ENCODE measurements around the gene CEACAM5.
"Not testable (repeated sequence)": the region's sequence is repeated elsewhere in the genome, so short reads cannot be mapped to it uniquely, and the experiment has no call there.

CEACAM5 gene

DNA sequence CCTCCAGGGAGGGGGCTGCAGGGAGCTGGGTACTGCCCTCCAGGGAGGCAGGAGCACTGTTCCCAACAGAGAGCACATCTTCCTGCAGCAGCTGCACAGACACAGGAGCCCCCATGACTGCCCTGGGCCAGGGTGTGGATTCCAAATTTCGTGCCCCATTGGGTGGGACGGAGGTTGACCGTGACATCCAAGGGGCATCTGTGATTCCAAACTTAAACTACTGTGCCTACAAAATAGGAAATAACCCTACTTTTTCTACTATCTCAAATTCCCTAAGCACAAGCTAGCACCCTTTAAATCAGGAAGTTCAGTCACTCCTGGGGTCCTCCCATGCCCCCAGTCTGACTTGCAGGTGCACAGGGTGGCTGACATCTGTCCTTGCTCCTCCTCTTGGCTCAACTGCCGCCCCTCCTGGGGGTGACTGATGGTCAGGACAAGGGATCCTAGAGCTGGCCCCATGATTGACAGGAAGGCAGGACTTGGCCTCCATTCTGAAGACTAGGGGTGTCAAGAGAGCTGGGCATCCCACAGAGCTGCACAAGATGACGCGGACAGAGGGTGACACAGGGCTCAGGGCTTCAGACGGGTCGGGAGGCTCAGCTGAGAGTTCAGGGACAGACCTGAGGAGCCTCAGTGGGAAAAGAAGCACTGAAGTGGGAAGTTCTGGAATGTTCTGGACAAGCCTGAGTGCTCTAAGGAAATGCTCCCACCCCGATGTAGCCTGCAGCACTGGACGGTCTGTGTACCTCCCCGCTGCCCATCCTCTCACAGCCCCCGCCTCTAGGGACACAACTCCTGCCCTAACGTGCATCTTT, 7.8 kb upstream of the CEACAM5 start:
- DNase-seq (ENCODE audit: low read depth), result no peak

GRCh38 chr19:41701401-41702075, 6.9 kb upstream of the CEACAM5 start:
- no peak for DNase-seq (ENCODE audit: low read depth)

DNA sequence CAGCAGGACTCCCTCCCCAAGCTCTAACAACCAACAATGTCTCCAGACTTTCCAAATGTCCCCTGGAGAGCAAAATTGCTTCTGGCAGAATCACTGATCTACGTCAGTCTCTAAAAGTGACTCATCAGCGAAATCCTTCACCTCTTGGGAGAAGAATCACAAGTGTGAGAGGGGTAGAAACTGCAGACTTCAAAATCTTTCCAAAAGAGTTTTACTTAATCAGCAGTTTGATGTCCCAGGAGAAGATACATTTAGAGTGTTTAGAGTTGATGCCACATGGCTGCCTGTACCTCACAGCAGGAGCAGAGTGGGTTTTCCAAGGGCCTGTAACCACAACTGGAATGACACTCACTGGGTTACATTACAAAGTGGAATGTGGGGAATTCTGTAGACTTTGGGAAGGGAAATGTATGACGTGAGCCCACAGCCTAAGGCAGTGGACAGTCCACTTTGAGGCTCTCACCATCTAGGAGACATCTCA, 6.2 kb upstream of the CEACAM5 start:
- DNase-seq (ENCODE audit: low read depth), result no peak

DNA sequence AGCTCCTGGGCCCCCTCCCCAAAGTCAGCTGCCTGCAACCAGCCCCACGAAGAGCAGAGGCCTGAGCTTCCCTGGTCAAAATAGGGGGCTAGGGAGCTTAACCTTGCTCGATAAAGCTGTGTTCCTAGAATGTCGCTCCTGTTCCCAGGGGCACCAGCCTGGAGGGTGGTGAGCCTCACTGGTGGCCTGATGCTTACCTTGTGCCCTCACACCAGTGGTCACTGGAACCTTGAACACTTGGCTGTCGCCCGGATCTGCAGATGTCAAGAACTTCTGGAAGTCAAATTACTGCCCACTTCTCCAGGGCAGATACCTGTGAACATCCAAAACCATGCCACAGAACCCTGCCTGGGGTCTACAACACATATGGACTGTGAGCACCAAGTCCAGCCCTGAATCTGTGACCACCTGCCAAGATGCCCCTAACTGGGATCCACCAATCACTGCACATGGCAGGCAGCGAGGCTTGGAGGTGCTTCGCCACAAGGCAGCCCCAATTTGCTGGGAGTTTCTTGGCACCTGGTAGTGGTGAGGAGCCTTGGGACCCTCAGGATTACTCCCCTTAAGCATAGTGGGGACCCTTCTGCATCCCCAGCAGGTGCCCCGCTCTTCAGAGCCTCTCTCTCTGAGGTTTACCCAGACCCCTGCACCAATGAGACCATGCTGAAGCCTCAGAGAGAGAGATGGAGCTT, 4.7 kb upstream of the CEACAM5 start:
- DNase-seq (ENCODE audit: low read depth), result no peak

GRCh38 chr19:41705393-41706174, 2.8 kb upstream of the CEACAM5 start:
- DNase-seq (ENCODE audit: low read depth), result no peak

DNA sequence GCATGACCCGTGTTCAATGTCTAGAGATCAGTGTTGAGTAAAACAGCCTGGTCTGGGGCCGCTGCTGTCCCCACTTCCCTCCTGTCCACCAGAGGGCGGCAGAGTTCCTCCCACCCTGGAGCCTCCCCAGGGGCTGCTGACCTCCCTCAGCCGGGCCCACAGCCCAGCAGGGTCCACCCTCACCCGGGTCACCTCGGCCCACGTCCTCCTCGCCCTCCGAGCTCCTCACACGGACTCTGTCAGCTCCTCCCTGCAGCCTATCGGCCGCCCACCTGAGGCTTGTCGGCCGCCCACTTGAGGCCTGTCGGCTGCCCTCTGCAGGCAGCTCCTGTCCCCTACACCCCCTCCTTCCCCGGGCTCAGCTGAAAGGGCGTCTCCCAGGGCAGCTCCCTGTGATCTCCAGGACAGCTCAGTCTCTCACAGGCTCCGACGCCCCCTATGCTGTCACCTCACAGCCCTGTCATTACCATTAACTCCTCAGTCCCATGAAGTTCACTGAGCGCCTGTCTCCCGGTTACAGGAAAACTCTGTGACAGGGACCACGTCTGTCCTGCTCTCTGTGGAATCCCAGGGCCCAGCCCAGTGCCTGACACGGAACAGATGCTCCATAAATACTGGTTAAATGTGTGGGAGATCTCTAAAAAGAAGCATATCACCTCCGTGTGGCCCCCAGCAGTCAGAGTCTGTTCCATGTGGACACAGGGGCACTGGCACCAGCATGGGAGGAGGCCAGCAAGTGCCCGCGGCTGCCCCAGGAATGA, 1.5 kb upstream of the CEACAM5 start:
- peak; percentile 45 for DNase-seq (ENCODE audit: low read depth)

- no peak for DNase-seq (ENCODE audit: low read depth)
These were observed 969 bp upstream of the CEACAM5 start for GRCh38 chr19:41707502-41707812.

DNA sequence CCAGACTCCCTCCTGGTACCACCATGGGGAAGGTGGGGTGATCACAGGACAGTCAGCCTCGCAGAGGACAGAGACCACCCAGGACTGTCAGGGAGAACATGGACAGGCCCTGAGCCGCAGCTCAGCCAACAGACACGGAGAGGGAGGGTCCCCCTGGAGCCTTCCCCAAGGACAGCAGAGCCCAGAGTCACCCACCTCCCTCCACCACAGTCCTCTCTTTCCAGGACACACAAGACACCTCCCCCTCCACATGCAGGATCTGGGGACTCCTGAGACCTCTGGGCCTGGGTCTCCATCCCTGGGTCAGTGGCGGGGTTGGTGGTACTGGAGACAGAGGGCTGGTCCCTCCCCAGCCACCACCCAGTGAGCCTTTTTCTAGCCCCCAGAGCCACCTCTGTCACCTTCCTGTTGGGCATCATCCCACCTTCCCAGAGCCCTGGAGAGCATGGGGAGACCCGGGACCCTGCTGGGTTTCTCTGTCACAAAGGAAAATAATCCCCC, 505 bp upstream of the CEACAM5 start:
- DNase-seq (ENCODE audit: low read depth), result no peak

- DNase-seq (ENCODE audit: low read depth), result not testable (repeated sequence)
These were observed 1.1 kb downstream of the CEACAM5 start for GRCh38 chr19:41709516-41709915.

DNA sequence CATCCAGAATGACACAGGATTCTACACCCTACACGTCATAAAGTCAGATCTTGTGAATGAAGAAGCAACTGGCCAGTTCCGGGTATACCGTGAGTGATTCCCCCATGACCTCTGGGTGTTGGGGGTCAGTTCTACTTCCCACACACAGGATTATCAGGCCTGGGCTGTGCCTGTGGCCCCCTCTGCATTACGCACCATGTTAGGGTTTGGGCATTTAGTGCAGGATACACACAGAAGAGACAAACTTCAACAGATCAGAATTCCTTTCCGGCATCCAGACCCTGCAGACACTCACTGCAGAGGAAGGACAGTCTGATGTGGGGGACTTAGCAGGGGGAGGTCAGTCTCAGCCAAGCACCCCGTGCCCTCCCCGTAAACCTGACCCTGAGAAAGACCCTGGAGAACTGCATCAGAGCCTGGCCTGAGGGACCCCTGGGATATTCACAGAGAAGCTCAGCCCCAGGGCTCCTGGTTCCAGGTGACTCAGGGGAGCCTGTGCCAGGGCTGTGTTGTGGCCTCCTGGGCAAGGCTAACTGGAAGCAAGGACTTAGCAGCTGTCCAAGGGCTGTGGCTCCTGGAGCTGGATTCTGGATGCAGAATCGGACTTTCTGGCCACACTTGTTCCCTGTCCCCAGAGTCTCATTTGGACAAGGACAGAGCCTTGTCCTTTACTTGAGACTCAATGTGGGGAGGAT, 1.7 kb downstream of the CEACAM5 start:
- DNase-seq (ENCODE audit: low read depth), result no peak

DNA sequence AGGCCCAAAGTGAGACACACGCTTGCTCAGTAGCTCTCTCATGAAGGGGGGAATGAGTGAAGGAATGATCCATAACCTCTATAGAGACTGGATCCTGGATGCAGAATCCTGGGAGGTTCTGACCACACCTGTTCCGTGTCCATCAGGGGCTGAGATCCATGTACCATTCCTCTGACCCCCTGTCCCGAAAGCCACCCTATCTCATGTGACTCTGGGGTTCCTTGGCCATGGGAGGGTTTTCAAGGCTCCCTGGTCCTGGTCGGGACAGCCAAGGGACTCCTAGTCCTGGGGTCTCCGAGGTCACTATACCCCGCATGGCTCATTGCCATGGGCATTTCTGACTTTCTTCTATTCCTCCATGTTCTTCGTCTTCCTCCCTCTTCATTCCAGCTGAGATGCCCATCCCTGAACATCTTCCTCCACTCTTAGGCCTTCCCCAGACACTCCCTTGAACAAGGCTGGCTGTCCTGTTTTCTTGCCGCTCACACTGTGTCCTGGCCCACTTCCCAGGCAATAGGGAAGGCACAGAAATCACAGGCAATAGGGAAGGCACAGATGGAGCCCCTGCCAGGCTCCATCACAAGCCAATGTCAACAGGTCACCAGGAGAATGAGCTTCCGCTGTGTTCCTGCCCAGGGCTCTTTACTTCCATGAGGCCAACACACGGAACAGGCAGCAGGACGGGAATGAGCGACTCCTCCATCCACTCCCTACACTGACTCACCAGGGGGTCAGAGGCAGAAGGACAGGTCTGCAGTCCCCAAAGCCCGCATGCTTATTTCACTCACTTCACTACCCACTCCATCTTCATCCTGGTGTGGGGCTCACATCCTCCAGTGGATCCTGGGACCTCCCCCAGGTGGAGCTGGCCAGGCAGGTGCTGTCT, 3.2 kb downstream of the CEACAM5 start:
- DNase-seq (ENCODE audit: low read depth), result no peak

DNA sequence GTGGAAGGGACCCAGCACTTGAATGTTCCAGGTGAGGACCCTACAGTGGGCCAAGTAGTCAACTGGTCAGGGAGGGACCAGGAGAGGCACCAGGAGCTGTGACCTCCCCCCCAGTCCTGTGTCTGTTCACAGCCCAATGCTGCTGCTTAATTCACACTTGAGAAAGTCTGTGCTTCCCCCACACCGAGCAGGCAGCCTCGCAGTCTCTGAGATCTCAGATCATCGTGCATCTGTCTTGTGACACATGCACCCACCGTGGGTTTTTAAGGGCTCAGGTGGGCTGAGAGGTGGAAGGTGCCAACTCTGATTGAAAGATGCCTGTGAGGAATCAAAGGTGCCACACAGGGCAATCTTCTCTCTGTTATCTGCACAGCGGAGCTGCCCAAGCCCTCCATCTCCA, 6.2 kb downstream of the CEACAM5 start:
- DNase-seq (ENCODE audit: low read depth), result no peak

DNA sequence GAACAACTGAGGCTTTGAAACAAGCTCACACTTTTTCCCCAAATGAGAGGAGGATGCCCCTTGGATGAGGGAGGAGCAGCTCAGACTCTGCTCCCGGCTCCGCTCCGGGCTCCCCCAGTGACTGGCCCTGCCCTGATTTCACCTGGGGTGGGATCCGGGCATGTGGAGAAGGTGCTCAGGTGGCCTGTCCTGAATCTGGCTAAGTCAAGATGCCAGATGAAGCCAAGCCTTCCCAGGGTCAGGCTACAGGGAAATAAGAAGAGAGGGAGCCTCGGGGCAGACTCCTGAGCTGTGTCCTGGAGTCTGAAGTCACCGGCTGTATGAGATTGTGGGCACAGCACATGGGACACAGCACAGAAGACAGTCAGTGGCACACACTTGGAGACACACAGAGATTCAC, 10.3 kb downstream of the CEACAM5 start:
- no peak for DNase-seq (ENCODE audit: low read depth)

DNA sequence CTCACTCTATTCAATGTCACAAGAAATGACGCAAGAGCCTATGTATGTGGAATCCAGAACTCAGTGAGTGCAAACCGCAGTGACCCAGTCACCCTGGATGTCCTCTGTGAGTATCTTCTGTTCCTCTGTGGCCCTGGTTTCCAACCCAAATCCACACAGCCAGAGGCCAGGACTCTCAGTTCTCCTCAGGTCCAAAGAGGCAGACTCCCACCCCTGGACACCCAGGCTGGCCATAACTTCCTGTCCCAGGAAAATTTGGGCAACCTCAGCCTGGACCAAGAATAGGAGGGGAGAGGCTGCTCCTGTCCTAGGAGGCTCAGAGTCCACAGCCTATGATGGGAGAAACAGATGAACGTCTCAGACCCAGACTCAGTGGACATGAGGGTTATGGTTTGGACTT, 11.7 kb downstream of the CEACAM5 start:
- no peak for DNase-seq (ENCODE audit: low read depth)

GRCh38 chr19:41726493-41726892, 18.1 kb downstream of the CEACAM5 start:
- no peak for DNase-seq (ENCODE audit: low read depth)

GRCh38 chr19:41734156-41734555, 25.7 kb downstream of the CEACAM5 start:
- no peak for DNase-seq (ENCODE audit: low read depth)

- no peak for DNase-seq (ENCODE audit: low read depth)
These were observed 26.2 kb downstream of the CEACAM5 start for GRCh38 chr19:41734585-41734984.

GRCh38 chr19:41735071-41735600, 26.7 kb downstream of the CEACAM5 start:
- DNase-seq (ENCODE audit: low read depth), result no peak

DNA sequence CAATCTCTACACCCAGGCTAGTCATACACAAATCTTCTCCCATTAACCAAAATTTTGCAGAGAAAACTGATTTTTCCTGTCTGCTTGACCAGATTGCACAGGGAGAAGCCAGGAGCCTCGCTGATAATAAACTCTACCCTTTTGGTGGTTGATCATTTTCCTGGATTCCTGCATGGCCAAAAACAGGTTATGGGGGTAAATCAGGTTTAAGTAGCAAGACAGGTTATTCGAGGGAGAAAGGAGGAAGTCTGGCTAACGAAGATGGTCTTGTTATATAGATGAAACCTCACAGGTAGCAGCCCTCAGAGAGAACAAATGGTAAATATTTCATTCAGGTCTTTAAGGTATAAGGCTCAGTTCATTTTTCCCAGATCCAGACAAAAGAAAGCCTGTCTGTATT, 30.9 kb downstream of the CEACAM5 start:
- no peak for DNase-seq (ENCODE audit: low read depth)
